ENCODE data around the gene TOP2B.

The TOP2B gene

GRCh38 chr3:25665315-25666280 is 891 bp upstream of the TOP2B start:
- FAIRE-seq, result no peak

GRCh38 chr3:25663869-25664811 is 567 bp downstream of the TOP2B start:
- FAIRE-seq, result no peak

GRCh38 chr3:25663347-25663868 is 1.3 kb downstream of the TOP2B start:
- no peak for FAIRE-seq

GRCh38 chr3:25662736-25663320 is 1.9 kb downstream of the TOP2B start:
- no peak for FAIRE-seq

GRCh38 chr3:25661694-25662437 is 2.8 kb downstream of the TOP2B start:
- FAIRE-seq, result no peak

DNA sequence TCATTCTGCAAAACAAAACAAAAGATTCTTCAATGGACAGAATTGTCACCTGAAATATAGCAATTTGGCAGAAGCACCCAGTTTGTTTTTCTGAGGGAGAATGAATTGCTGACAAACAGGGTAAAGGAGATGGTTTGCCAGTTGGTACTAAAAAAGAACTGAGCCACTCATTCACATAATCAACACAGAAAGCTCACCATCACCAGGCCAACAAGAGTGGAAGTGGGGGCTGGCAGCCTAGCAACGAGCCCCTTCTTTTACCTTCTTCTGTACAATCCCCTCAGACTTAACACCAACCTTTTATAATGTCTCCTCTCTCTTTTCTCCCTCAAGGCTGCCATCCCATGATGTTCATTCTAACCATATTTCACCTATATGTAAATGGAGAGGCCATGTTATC is 5.9 kb downstream of the TOP2B start:
- FAIRE-seq, result no peak

- FAIRE-seq, result no peak
Measured at GRCh38 chr3:25657293-25657692, 7.4 kb downstream of the TOP2B start.

GRCh38 chr3:25655659-25656058 is 9.0 kb downstream of the TOP2B start:
- FAIRE-seq, result no peak

- no peak for FAIRE-seq
Measured at GRCh38 chr3:25654576-25654975, 10.1 kb downstream of the TOP2B start.

DNA sequence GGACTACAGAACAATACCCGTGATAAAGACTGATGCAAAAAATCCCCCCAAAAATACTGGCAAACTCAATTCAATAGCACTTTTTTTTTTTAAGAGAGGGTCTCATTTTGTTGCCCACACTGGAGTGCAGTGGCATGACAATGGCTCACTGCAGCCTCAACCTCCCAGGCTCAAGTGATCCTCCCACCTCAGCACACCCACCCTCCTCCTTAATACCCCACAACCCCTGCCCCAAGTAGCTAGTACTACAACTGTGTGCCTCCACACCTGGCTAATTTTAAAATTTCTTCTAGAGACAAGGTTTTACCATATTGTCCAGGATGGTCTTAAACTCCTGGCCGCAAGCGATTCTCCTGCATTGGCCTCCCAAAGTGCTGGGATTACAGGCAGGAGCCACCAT is 11.4 kb downstream of the TOP2B start:
- FAIRE-seq, result no peak

- FAIRE-seq, result no peak
Measured at GRCh38 chr3:25652921-25653320, 11.8 kb downstream of the TOP2B start.

DNA sequence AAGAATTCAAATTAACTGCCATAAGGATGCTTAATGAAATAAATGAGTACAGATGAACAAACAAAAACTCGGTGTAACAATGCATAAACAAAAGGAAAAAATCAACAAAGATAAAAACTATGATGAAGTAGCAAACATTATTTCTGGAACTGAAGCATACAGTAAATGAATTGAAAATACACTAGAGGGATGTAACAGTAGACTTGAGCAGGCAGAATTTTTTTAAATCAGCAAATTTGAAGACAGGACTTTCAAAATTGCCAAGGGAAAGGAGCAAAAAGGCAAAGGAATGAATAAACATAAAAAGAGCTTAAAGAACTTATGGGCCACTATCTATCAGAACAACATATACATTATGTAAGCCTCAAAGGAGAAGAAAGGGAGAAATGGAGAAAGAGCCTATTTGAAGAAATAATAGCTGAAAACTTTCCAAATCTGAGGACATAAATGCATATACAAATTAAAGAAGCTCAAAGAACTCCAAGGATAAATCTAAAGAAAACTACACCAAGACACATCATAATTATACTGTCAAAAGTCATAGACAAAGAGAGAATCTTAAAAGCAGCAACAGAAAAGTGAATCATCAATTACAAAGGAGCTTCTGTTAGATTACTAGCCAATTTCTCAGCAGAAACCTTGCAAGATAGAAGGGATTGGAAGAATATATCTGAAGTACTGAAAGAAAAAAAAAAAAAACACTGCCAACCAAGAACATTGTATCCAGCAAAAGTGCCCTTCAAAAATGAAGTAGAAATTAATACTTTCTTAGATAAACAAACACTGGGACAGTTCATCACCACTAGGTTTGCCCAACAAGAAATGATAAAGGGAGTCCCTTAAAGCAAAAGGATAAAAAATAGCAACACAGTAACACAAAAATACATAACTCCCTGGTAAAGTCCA is 15.5 kb downstream of the TOP2B start:
- no peak for FAIRE-seq

GRCh38 chr3:25648107-25648535 is 16.6 kb downstream of the TOP2B start:
- no peak for FAIRE-seq

DNA sequence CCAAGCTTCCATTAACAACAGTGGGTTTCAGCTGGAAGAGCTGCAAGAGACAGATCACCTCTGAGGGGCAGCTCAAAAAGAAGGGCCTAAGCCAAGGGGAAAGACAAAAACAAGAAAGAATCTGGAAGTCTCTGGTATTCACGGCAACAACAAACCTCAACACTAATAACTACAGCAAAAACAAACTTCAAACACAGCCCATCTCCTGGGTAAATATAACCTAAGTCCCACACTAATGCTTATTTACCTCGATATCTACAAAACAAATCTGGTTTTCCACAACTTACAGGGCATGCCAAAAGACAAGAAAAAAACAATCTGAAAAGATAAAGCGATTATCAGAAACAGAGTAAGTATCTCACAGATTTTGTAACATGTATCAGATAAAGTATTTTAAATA is 29.7 kb downstream of the TOP2B start:
- no peak for FAIRE-seq

GRCh38 chr3:25633919-25634318 is 30.8 kb downstream of the TOP2B start:
- no peak for FAIRE-seq

- no peak for FAIRE-seq
Measured at GRCh38 chr3:25631989-25632388, 32.7 kb downstream of the TOP2B start.

DNA sequence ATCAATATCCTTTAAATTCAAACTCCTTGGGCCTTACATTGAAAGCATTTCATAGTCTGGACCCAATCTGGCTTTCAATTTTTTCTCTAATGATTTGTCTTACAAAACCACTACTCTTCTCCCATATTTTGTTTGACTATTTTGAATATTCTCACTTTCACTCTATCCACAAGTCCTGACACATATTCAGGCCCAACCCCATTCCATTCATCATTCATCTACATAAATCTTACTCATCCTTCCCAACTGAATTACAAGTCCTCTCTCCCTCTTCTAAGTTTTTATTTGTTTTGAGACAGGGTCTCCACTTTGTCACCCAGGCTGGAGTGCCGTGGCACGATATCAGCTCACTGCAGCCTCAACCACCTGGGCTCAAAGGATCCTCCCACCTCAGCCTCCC is 43.6 kb downstream of the TOP2B start:
- no peak for FAIRE-seq

- FAIRE-seq, result no peak
Measured at GRCh38 chr3:25620493-25620892, 44.2 kb downstream of the TOP2B start.

DNA sequence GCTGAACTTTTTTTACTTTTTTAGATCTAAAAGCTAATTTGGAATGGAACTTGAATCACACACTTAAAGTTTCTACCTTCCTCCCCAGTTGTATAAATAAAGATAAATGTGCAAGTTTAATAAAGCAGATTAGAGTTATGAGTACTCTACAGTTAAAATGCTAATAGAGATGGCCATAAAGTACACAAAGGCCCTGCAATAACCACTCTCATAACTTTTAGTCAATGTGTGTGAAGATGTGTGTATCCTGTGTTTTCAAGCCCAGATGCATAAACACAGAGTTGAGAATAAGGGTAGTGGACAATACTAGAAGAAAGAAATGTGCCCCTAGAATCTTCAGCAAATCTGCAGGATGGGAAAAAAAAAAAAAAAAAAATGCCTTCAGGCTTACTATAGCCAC is 45.3 kb downstream of the TOP2B start:
- no peak for FAIRE-seq

DNA sequence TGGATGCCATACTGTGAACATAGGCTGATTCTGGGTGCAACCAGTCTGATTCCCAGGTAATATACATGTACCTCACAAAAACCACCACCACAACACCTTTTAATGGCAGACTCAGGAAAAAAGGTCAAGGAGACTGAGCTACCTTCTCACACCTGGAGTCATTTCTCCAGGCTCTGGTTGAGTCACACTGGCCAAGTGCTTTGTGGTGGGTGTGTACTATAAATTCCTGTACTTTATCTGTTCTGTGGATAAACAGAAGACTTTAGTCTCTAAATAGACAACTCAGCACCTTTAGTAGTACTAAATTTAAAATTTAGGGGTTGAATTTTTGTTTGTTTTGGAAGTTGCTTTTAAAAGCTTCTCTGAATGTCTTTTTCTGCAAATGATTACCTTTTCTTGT is 46.7 kb downstream of the TOP2B start:
- no peak for FAIRE-seq

DNA sequence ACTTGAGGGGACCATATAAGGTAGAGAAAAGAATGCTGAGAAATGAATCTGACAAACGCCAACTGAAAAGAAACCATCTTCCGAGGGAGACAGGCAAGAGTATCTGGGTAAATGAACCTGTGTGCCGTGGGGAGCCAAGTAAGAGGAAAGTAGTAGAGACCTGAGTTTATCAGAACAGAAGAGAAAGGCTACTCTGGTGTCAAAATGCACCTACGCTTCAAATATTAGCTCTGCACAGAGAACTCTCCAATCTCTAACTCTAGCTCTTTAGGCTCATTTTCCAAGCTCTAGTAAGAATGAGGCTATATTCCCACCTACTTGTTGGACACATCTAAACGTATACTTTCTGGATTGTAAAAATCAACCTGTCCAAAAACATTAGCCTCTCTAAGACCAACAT is 53.5 kb downstream of the TOP2B start:
- no peak for FAIRE-seq

Measured in colon (tissue), 2 donors.